Neural cell (in vitro differentiated cells): Measurements from ENCODE around the gene PTPRN2.

Source experiments
- EP300 ChIP-seq: fragments of 450-650 bp; conservative IDR thresholded peaks from 2 replicates; pipeline ENCODE4 v1.6.1; 2014; ENCODE audit warnings: antibody characterized with exemption, mild to moderate bottlenecking, moderate library complexity; ENCODE audit not compliant: poor library complexity, severe bottlenecking
- EZH2 ChIP-seq: fragments of 200-600, 300-800 bp; shearing (Covaris generic), sonication (generic); IDR thresholded peaks from 2 replicates; pipeline ENCODE4 v1.6.1; 2014; ENCODE audit warnings: antibody characterized with exemption, low read length, borderline replicate concordance, mild to moderate bottlenecking; ENCODE audit not compliant: insufficient read depth, poor library complexity, severe bottlenecking
- POLR2AphosphoS5 ChIP-seq: IDR thresholded peaks from 2 replicates; pipeline ENCODE4 v1.6.1; 2012
- RAD21 ChIP-seq: fragments of 450-650 bp; conservative IDR thresholded peaks from 2 replicates; pipeline ENCODE4 v1.6.1; 2014; ENCODE audit warnings: antibody characterized with exemption, mild to moderate bottlenecking, moderate library complexity
- TAF1 ChIP-seq: IDR thresholded peaks from 2 replicates; pipeline ENCODE4 v1.6.1; 2012; ENCODE audit warnings: low read depth
- TF ChIP-seq, protein P1 (sequence below): fragments of 450-650 bp; IDR thresholded peaks from 2 replicates; pipeline ENCODE4 v1.5.1; 2014; ENCODE audit warnings: antibody characterized with exemption, mild to moderate bottlenecking, moderate library complexity; ENCODE audit not compliant: poor library complexity, severe bottlenecking

DNA sequence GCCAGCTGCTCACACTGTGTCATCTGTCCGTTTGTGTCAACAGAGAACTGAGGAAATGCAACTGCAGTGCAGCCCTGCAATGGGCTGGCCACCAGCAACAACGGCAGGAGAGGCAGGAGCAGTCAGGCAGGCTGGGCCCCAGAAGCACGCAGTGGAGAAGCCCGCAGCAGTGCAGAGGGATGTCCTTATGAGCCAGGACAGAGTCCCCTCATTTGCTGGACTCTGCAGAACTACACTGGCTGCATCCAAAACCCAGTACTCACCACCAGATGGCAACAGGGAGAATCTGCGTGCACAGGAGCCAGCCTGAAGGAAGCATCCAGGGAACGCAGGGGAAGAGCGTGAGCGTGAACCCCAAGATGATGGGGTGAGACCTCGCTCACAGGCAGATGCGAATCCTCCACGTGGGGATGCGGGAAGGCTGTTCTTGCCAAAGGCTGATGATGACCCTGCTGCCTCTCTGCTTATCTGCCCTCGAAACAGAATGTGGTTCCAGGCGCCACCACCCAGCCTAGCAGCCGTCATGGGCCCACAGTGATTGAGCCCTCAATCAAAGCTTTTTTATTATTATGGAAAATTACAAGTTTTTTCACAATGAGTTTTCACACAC, 232.1 kb downstream of the PTPRN2 start:
- TF ChIP-seq TAF1 = no peak
- TF ChIP-seq, protein P1, sequence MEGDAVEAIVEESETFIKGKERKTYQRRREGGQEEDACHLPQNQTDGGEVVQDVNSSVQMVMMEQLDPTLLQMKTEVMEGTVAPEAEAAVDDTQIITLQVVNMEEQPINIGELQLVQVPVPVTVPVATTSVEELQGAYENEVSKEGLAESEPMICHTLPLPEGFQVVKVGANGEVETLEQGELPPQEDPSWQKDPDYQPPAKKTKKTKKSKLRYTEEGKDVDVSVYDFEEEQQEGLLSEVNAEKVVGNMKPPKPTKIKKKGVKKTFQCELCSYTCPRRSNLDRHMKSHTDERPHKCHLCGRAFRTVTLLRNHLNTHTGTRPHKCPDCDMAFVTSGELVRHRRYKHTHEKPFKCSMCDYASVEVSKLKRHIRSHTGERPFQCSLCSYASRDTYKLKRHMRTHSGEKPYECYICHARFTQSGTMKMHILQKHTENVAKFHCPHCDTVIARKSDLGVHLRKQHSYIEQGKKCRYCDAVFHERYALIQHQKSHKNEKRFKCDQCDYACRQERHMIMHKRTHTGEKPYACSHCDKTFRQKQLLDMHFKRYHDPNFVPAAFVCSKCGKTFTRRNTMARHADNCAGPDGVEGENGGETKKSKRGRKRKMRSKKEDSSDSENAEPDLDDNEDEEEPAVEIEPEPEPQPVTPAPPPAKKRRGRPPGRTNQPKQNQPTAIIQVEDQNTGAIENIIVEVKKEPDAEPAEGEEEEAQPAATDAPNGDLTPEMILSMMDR = peak; percentile 42
- no peak for TF ChIP-seq EZH2
- no peak for TF ChIP-seq POLR2AphosphoS5
- TF ChIP-seq EP300 = no peak
- peak; percentile 28 for TF ChIP-seq RAD21
